Activated CD4-positive, alpha-beta T cell treated with anti-CD3 and anti-CD28 coated beads, Interleukin-10, Interleukin-2, amounts not matched to agents 100 ng/mL and 50 ng/mL, durations not matched to agents 16 hours and 8 hours (primary cell): Measurements from ENCODE around the gene ASAP2.

Experiments used
- DNase-seq: peaks from one replicate; pipeline ENCODE4 v3.0.0-alpha.2; 2020

ASAP2 gene

GRCh38 chr2:9280224-9280623, 73.6 kb downstream of the ASAP2 start:
- DNase-seq, result no peak

GRCh38 chr2:9281145-9281544, 74.5 kb downstream of the ASAP2 start:
- DNase-seq, result no peak

- DNase-seq, result no peak
Observed at GRCh38 chr2:9282128-9283112, 75.8 kb downstream of the ASAP2 start.

- no peak for DNase-seq
Observed at GRCh38 chr2:9284521-9285297, 78.1 kb downstream of the ASAP2 start.

- no peak for DNase-seq
Observed at GRCh38 chr2:9285385-9285920, 78.8 kb downstream of the ASAP2 start.

GRCh38 chr2:9285921-9286320, 79.3 kb downstream of the ASAP2 start:
- no peak for DNase-seq

- DNase-seq, result no peak
Observed at GRCh38 chr2:9286554-9287399, 80.2 kb downstream of the ASAP2 start.

GRCh38 chr2:9287400-9288045, 80.9 kb downstream of the ASAP2 start:
- DNase-seq, result no peak

GRCh38 chr2:9288233-9288632, 81.6 kb downstream of the ASAP2 start:
- no peak for DNase-seq

GRCh38 chr2:9288681-9289338, 82.2 kb downstream of the ASAP2 start:
- no peak for DNase-seq

GRCh38 chr2:9291331-9291730, 84.7 kb downstream of the ASAP2 start:
- no peak for DNase-seq

GRCh38 chr2:9291866-9292265, 85.3 kb downstream of the ASAP2 start:
- DNase-seq, result no peak

- no peak for DNase-seq
Observed at GRCh38 chr2:9292426-9292825, 85.8 kb downstream of the ASAP2 start.

GRCh38 chr2:9294764-9295163, 88.2 kb downstream of the ASAP2 start:
- DNase-seq, result no peak

- DNase-seq, result no peak
Observed at GRCh38 chr2:9296559-9296958, 89.9 kb downstream of the ASAP2 start.

- DNase-seq, result no peak
Observed at GRCh38 chr2:9297156-9297555, 90.5 kb downstream of the ASAP2 start.

GRCh38 chr2:9297807-9298206, 91.2 kb downstream of the ASAP2 start:
- no peak for DNase-seq

GRCh38 chr2:9298583-9298982, 92.0 kb downstream of the ASAP2 start:
- no peak for DNase-seq

- no peak for DNase-seq
Observed at GRCh38 chr2:9299161-9300100, 92.8 kb downstream of the ASAP2 start.

GRCh38 chr2:9300214-9300613, 93.6 kb downstream of the ASAP2 start:
- DNase-seq, result no peak
